MM.1S (cell line): ENCODE measurements around the gene L3MBTL4.
"Not testable (repeated sequence)": the region's sequence is repeated elsewhere in the genome, so short reads cannot be mapped to it uniquely, and the experiment has no call there.

ENCODE experiments used
- DNase-seq: peaks from one replicate; pipeline ENCODE4 v3.0.0-alpha.2; 2015
- H2AFZ ChIP-seq: fragments of 300-600 bp; sonication (generic); 2 replicates; pipeline ENCODE4 v1.6.0; 2016; ENCODE audit warnings: antibody characterized with exemption, low read length
- H3F3A ChIP-seq: fragments of 300-600 bp; sonication (generic); 2 replicates; pipeline ENCODE4 v1.6.1; 2016; ENCODE audit warnings: mild to moderate bottlenecking, antibody characterized with exemption, low read length, moderate library complexity, mixed read lengths; ENCODE audit not compliant: insufficient read depth
- H3K27ac ChIP-seq: fragments of 300-600 bp; sonication (generic); 2 replicates; pipeline ENCODE4 v1.5.1; 2016; ENCODE audit warnings: mild to moderate bottlenecking, low read length
- H3K27me3 ChIP-seq: fragments of 300-600 bp; sonication (generic); replicated peaks from 2 replicates; pipeline ENCODE4 v1.6.0; 2016; ENCODE audit warnings: low read length; ENCODE audit not compliant: insufficient read depth
- H3K36me3 ChIP-seq: fragments of 300-600 bp; sonication (generic); replicated peaks from 2 replicates; pipeline ENCODE4 v1.6.1; 2016; ENCODE audit warnings: mild to moderate bottlenecking, low read length, mixed read lengths; ENCODE audit not compliant: insufficient read depth
- H3K4me1 ChIP-seq: fragments of 300-600 bp; sonication (generic); 2 replicates; pipeline ENCODE4 v1.6.1; 2016; ENCODE audit warnings: low read length, mixed read lengths
- H3K4me2 ChIP-seq: fragments of 300-600 bp; sonication (generic); 2 replicates; pipeline ENCODE4 v1.6.0; 2016; ENCODE audit warnings: low read depth, low read length
- H3K4me3 ChIP-seq: fragments of 300-600 bp; sonication (generic); 2 replicates; pipeline ENCODE4 v1.5.1; 2016; ENCODE audit warnings: low read length, mixed read lengths
- H3K79me2 ChIP-seq: fragments of 300-600 bp; sonication (generic); 2 replicates; pipeline ENCODE4 v1.6.1; 2016; ENCODE audit warnings: mixed run types, low read length, mixed read lengths
- H3K9ac ChIP-seq: fragments of 300-600 bp; sonication (generic); 2 replicates; pipeline ENCODE4 v1.6.1; 2016; ENCODE audit warnings: low read length, mixed read lengths
- H3K9me2 ChIP-seq: fragments of 300-600 bp; sonication (generic); replicated peaks from 2 replicates; pipeline ENCODE4 v1.6.1; 2016; ENCODE audit warnings: mild to moderate bottlenecking, low read length, mixed read lengths; ENCODE audit not compliant: insufficient read depth
- H3K9me3 ChIP-seq: fragments of 300-600 bp; sonication (generic); replicated peaks from 2 replicates; pipeline ENCODE4 v1.6.1; 2016; ENCODE audit warnings: mild to moderate bottlenecking, low read length, mixed read lengths; ENCODE audit not compliant: insufficient read depth
- H4K20me1 ChIP-seq: fragments of 300-600 bp; sonication (generic); 2 replicates; pipeline ENCODE4 v1.6.1; 2016; ENCODE audit warnings: mild to moderate bottlenecking, low read length, moderate library complexity, mixed read lengths; ENCODE audit not compliant: insufficient read depth
- EZH2 ChIP-seq: fragments of 300-600 bp; sonication (generic); optimal IDR thresholded peaks from 2 replicates; pipeline ENCODE3; 2017; ENCODE audit warnings: low read depth, mild to moderate bottlenecking, antibody characterized with exemption, low read length, mixed read lengths
- EZH2phosphoT487 ChIP-seq: fragments of 300-600 bp; sonication (generic); IDR thresholded peaks from 2 replicates; pipeline ENCODE4 v1.6.1; 2018; ENCODE audit warnings: antibody characterized with exemption, low read length
- TF ChIP-seq, protein P1 (sequence below): fragments of 300-600 bp; sonication (generic); IDR thresholded peaks from 2 replicates; pipeline ENCODE4 v1.5.1; 2016; ENCODE audit warnings: antibody characterized with exemption, low read length, mixed read lengths

Gene L3MBTL4

DNA sequence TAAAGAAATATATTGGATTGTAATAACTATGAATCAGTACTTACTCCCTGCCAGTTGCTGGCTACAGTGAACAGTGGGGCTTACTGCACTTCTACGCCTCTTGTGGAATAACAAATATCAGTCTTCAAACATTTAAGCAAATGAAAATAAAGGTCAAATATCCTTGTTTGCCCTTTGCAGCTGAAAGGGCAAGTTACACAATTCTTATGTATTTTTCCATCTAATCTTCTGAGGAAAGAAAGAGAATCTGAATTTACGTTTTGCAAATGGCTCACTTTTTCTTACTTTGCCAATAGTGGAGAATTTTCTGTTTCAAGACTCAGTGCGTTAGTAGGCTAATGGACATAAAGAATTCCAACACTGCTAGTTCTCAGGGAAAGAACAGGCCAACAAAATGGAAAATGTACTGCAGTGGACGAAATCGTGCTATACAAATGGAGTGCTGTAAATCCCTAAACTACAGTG is 362.2 kb downstream of the L3MBTL4 start:
- no peak for DNase-seq
- TF ChIP-seq EZH2 = no peak
- TF ChIP-seq EZH2phosphoT487 = no peak
- TF ChIP-seq, protein P1, sequence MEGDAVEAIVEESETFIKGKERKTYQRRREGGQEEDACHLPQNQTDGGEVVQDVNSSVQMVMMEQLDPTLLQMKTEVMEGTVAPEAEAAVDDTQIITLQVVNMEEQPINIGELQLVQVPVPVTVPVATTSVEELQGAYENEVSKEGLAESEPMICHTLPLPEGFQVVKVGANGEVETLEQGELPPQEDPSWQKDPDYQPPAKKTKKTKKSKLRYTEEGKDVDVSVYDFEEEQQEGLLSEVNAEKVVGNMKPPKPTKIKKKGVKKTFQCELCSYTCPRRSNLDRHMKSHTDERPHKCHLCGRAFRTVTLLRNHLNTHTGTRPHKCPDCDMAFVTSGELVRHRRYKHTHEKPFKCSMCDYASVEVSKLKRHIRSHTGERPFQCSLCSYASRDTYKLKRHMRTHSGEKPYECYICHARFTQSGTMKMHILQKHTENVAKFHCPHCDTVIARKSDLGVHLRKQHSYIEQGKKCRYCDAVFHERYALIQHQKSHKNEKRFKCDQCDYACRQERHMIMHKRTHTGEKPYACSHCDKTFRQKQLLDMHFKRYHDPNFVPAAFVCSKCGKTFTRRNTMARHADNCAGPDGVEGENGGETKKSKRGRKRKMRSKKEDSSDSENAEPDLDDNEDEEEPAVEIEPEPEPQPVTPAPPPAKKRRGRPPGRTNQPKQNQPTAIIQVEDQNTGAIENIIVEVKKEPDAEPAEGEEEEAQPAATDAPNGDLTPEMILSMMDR = no peak
- H3K9me3 ChIP-seq = no peaks in the 10 kb centered on the region
- H3K27ac ChIP-seq = no peak overlapping the region
- no peaks in the 10 kb centered on the region for H3K4me1 ChIP-seq
- H3K79me2 ChIP-seq = no peaks in the 10 kb centered on the region
- no peaks in the 10 kb centered on the region for H3K36me3 ChIP-seq
- H3K9me2 ChIP-seq = no peaks in the 10 kb centered on the region
- H3K4me3 ChIP-seq = no peak overlapping the region
- H3K9ac ChIP-seq = no peak overlapping the region
- no peaks in the 10 kb centered on the region for H3F3A ChIP-seq
- H4K20me1 ChIP-seq = no peaks in the 10 kb centered on the region
- no peak overlapping the region for H2AFZ ChIP-seq
- no peaks in the 10 kb centered on the region for H3K27me3 ChIP-seq
- H3K4me2 ChIP-seq = no peak overlapping the region

DNA sequence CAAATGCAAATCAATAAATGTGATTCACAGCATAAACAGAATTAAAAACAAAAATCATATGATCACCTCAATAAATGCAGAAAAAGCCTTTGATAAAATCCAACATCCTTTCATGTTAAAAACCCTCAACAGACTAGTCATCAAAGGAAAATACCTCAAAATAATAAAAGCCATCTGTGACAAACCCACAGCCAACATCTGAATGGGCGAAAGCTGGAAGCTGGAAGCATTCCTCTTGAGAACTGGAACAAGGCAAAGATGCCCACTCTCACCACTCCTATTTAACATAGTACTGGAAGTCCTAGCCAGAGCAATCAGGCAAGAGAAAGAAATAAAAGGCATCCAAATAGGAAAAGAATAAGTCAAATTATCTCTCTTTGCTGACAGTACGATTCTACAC is 367.1 kb downstream of the L3MBTL4 start:
- not testable (repeated sequence) for DNase-seq, H3K4me3 ChIP-seq

DNA sequence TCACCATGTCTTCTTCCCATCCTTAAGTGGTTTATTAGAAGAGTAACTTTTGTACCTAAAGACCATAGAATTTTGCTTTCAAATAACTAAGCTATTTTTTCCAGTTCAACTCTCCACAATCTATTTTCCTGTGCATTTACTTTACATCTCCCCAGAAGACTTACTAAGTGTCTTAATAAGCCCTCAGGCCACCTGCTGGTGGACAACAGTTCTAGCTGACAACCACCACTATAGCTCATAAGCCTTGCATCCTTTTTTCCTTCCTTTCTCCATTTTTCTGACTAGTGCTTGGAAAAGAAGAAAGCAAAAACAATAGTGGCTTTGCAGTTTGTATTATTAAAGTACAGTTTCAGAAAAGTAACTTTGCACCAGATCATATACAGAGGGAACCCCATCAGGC is 369.9 kb downstream of the L3MBTL4 start:
- no peak overlapping the region for H2AFZ ChIP-seq
- H3K4me1 ChIP-seq = no peaks in the 10 kb centered on the region
- H3K79me2 ChIP-seq = no peaks in the 10 kb centered on the region
- H3F3A ChIP-seq = no peaks in the 10 kb centered on the region
- H3K9me3 ChIP-seq = no peaks in the 10 kb centered on the region
- H3K9me2 ChIP-seq = no peaks in the 10 kb centered on the region
- TF ChIP-seq, protein P1 = peak; percentile 26; the same call in 1 of the 2 replicates
- no peak for TF ChIP-seq EZH2
- no peak for TF ChIP-seq EZH2phosphoT487
- no peak overlapping the region for H3K9ac ChIP-seq
- H3K27me3 ChIP-seq = no peaks in the 10 kb centered on the region
- H3K4me3 ChIP-seq = no peak overlapping the region
- no peaks in the 10 kb centered on the region for H4K20me1 ChIP-seq
- no peak for DNase-seq
- H3K36me3 ChIP-seq = no peaks in the 10 kb centered on the region
- H3K27ac ChIP-seq = no peak overlapping the region
- H3K4me2 ChIP-seq = no peak overlapping the region

More for the DNA sequence above, 367.1 kb downstream of the L3MBTL4 start:
- H3K79me2 ChIP-seq, H3F3A ChIP-seq, H3K36me3 ChIP-seq, H3K9me2 ChIP-seq, H3K4me1 ChIP-seq, H3K9me3 ChIP-seq, H3K27ac ChIP-seq, H4K20me1 ChIP-seq, H3K27me3 ChIP-seq, H3K4me2 ChIP-seq, H3K9ac ChIP-seq, H2AFZ ChIP-seq: not testable (repeated sequence)

DNA sequence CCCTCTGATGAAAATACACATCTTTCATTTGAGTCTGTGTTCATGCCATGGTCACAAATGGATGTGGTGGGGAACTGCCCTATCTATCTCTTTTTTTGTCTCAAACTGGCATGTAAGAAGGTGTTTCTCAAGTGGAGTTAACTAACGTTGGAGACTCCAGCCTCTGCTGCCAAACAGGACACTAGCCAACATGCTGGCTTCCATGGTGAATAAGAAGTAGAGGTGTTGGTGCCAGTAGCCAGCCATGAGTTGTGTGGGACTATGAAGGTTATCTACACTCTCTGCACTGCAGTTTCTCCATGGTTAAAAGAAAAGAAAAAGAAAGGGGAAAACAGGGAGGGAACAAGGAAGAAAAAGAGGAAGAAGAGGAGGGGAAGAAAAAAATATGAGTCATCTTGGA is 370.4 kb downstream of the L3MBTL4 start:
- H3K4me2 ChIP-seq = no peak overlapping the region
- no peaks in the 10 kb centered on the region for H3K36me3 ChIP-seq
- H2AFZ ChIP-seq = no peak overlapping the region
- no peaks in the 10 kb centered on the region for H3K27me3 ChIP-seq
- no peaks in the 10 kb centered on the region for H3K9me3 ChIP-seq
- no peak overlapping the region for H3K9ac ChIP-seq
- no peak overlapping the region for H3K27ac ChIP-seq
- DNase-seq = no peak
- H4K20me1 ChIP-seq = no peaks in the 10 kb centered on the region
- no peak overlapping the region for H3K4me3 ChIP-seq
- H3K4me1 ChIP-seq = no peaks in the 10 kb centered on the region
- no peaks in the 10 kb centered on the region for H3K79me2 ChIP-seq
- H3K9me2 ChIP-seq = no peaks in the 10 kb centered on the region
- H3F3A ChIP-seq = no peaks in the 10 kb centered on the region
- TF ChIP-seq EZH2phosphoT487 = no peak
